ENCODE measurements around the gene GSTP1.
"Not testable (repeated sequence)": the region's sequence is repeated elsewhere in the genome, so short reads cannot be mapped to it uniquely, and the experiment has no call there.

GSTP1 gene

GRCh38 chr11:67597458-67597857 is 13.8 kb downstream of the GSTP1 start:
- DNase-seq (ENCODE audit: low read depth, low spot score) = not testable (repeated sequence)

GRCh38 chr11:67597963-67598362 is 14.4 kb downstream of the GSTP1 start:
- not testable (repeated sequence) for DNase-seq (ENCODE audit: low read depth, low spot score)

GRCh38 chr11:67599149-67599548 is 15.5 kb downstream of the GSTP1 start:
- DNase-seq (ENCODE audit: low read depth, low spot score) = no peak

GRCh38 chr11:67600324-67601029 is 16.9 kb downstream of the GSTP1 start:
- DNase-seq (ENCODE audit: low read depth, low spot score) = no peak

GRCh38 chr11:67601098-67601497 is 17.5 kb downstream of the GSTP1 start:
- DNase-seq (ENCODE audit: low read depth, low spot score) = no peak

- DNase-seq (ENCODE audit: low read depth, low spot score) = not testable (repeated sequence)
These were observed 20.5 kb downstream of the GSTP1 start for GRCh38 chr11:67604119-67604518.

GRCh38 chr11:67604815-67605214 is 21.2 kb downstream of the GSTP1 start:
- no peak for DNase-seq (ENCODE audit: low read depth, low spot score)

GRCh38 chr11:67605231-67606011 is 21.8 kb downstream of the GSTP1 start:
- DNase-seq (ENCODE audit: low read depth, low spot score) = no peak

- no peak for DNase-seq (ENCODE audit: low read depth, low spot score)
These were observed 22.5 kb downstream of the GSTP1 start for GRCh38 chr11:67606093-67606491.

GRCh38 chr11:67606492-67607295 is 23.1 kb downstream of the GSTP1 start, which contains the start of gene NDUFV1:
Gene NDUFV1 (plus strand): TSS chr11:67606936. CDS start chr11:67607005, 69 bp downstream.
- no peak for DNase-seq (ENCODE audit: low read depth, low spot score)

- DNase-seq (ENCODE audit: low read depth, low spot score) = no peak
These were observed 23.9 kb downstream of the GSTP1 start for GRCh38 chr11:67607507-67607906.

GRCh38 chr11:67608486-67608885 is 24.9 kb downstream of the GSTP1 start:
- no peak for DNase-seq (ENCODE audit: low read depth, low spot score)

GRCh38 chr11:67609316-67609715 is 25.7 kb downstream of the GSTP1 start:
- DNase-seq (ENCODE audit: low read depth, low spot score) = no peak

- DNase-seq (ENCODE audit: low read depth, low spot score) = no peak
These were observed 26.8 kb downstream of the GSTP1 start for GRCh38 chr11:67610302-67610868.

GRCh38 chr11:67611165-67611564 is 27.6 kb downstream of the GSTP1 start:
- DNase-seq (ENCODE audit: low read depth, low spot score) = no peak

- DNase-seq (ENCODE audit: low read depth, low spot score) = no peak
These were observed 28.3 kb downstream of the GSTP1 start for GRCh38 chr11:67611704-67612587.

- DNase-seq (ENCODE audit: low read depth, low spot score) = no peak
These were observed 29.1 kb downstream of the GSTP1 start for GRCh38 chr11:67612751-67613150.

GRCh38 chr11:67613313-67613959 is 29.8 kb downstream of the GSTP1 start:
- no peak for DNase-seq (ENCODE audit: low read depth, low spot score)

- peak; percentile 20 for DNase-seq (ENCODE audit: low read depth, low spot score)
These were observed 30.5 kb downstream of the GSTP1 start for GRCh38 chr11:67613960-67614715.
